ENCODE results near the gene PLXDC2.

PLXDC2 gene

GRCh38 chr10:20234579-20234978, 418.3 kb downstream of the PLXDC2 start:
- no peak for DNase-seq

DNA sequence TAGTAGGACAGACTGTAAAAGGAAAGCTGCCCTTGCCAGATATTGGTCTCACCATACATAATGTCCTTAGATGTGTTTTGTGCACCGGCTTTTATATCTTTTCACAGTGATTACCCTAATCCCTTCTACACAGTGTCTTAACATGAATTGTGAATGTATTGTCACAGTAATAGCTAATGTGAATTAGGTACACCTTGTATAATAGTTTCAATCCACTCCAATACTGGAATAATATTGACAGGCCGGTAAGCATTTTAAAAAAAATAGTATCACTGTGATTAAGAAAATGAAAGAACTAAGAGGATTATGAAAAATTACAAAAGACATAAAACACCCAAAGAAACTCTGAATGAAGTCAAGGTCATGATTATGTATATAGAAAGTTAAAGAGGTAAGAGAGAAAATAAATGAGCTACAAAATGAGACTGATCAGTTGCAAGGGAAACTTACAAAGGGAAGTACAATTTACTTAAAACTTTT, 420.9 kb downstream of the PLXDC2 start:
- DNase-seq, result no peak

DNA sequence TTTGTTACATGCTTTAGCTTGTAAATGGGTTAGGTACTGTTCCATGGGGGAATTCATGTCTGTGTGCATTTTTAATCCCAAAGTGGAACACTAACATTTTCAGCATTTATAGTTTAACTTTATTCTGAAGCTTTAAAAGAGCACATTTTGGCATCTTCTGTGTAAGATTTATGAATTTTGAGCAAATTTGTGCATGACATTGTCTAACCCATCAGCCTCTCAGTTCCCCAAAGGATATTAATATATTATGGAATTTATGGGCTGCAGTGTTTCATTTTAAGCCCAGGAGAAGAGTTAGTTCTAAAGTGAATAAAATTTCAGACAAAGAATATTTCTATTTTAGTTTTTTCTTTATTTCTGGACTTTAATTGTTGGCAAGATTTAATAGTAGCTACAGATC, 421.4 kb downstream of the PLXDC2 start:
- no peak for DNase-seq

DNA sequence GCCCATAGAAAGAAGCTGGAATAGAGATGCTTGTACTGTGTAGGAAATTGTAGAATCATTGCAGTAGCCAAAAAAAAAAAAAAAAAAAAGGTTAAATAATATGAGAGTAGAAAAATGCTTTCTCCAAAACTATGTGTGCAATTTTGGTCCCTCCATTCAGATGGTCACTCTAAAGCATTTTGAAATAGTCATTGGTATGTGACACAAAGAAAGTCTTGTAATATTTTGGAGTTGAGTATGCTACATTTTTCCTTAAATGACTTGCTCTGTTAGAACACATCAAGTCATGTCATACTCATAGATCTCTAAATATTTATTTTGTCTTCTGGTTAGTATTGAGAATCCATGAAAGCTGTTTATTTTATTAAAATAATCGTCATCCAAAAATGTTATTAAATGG, 424.4 kb downstream of the PLXDC2 start:
- DNase-seq, result no peak

GRCh38 chr10:20247454-20247853, 431.2 kb downstream of the PLXDC2 start:
- DNase-seq, result no peak

- no peak for DNase-seq
These were observed 431.9 kb downstream of the PLXDC2 start for GRCh38 chr10:20247891-20248708.

DNA sequence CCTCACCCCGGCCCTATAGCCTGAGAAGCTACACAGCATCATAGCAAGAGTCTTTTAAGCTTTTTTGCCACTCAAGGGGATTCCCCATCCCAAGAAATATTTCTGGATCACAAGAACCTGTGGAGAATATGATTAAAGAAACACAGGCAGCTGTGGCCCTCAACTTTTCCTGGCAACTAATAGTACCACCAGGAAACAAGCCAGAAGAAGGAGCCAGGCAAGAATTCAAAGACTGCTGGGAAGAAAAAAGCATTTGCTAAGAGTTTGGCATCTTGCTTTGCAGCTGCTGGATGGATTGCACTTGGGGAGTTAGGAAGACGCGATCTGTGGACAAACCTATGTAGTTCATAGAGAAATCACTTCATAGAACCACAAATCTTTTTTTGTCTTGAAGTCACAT, 437.8 kb downstream of the PLXDC2 start:
- DNase-seq, result no peak

- DNase-seq, result no peak
These were observed 438.3 kb downstream of the PLXDC2 start for GRCh38 chr10:20254497-20254896.

GRCh38 chr10:20256969-20257368, 440.7 kb downstream of the PLXDC2 start:
- no peak for DNase-seq

DNA sequence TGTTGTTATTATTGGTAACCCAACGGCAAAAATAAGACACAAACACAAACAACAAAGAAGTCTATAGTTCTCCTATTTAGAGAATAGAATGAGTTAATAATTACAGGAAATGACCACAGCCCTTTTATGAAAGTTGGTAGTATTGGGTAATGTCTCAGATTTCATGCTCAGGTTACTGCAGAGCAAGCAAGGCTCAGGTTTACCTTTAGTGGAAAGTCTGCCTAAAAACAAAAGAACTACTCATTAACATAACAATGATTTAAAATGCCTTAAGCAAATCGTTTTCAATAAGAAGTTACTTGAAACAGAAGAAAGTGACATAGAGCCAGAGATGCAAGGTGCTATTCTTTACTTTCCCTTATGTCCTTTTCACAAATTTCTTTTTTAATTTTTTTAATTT, 441.2 kb downstream of the PLXDC2 start:
- DNase-seq, result peak; percentile 2

DNA sequence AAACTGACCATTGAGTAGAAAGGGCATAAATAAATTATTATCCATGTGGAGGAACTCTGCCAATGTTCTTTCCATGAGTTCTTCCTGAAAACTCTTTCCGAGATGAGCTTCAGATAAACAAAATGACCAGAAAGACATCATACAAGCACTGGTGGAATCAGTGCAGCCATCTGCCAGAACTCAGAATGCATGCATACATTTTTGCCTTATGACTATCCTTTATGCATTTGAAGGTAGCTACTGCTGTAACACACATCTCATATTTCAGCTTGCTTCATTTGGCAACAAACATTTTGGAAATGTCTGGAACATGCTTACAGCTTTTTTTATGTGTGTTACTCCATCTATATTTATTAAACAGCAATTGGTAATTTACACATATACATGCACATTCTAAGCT, 448.9 kb downstream of the PLXDC2 start:
- no peak for DNase-seq

- DNase-seq, result no peak
These were observed 451.5 kb downstream of the PLXDC2 start for GRCh38 chr10:20267734-20268133.

- DNase-seq, result no peak
These were observed 455.3 kb downstream of the PLXDC2 start for GRCh38 chr10:20271490-20271889.

GRCh38 chr10:20272608-20273007, 456.4 kb downstream of the PLXDC2 start:
- no peak for DNase-seq

DNA sequence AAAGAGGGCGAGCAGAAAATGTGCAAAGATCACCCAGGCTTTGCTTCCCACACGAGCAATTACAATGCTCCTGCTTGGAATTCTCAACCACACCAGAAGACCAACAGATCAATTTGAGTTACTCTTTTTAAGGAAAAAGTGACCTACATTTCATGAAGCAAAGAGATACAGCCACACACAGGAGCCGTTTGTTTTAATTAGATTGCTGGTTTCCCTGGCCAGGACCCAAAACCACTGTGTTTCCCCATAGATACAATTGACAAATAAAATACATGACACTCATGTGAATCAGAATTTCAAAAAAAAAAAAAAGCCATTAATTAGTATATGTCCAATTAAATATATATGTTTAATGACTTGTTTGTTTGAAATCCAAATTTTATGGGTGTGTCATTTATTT, 458.3 kb downstream of the PLXDC2 start:
- no peak for DNase-seq

DNA sequence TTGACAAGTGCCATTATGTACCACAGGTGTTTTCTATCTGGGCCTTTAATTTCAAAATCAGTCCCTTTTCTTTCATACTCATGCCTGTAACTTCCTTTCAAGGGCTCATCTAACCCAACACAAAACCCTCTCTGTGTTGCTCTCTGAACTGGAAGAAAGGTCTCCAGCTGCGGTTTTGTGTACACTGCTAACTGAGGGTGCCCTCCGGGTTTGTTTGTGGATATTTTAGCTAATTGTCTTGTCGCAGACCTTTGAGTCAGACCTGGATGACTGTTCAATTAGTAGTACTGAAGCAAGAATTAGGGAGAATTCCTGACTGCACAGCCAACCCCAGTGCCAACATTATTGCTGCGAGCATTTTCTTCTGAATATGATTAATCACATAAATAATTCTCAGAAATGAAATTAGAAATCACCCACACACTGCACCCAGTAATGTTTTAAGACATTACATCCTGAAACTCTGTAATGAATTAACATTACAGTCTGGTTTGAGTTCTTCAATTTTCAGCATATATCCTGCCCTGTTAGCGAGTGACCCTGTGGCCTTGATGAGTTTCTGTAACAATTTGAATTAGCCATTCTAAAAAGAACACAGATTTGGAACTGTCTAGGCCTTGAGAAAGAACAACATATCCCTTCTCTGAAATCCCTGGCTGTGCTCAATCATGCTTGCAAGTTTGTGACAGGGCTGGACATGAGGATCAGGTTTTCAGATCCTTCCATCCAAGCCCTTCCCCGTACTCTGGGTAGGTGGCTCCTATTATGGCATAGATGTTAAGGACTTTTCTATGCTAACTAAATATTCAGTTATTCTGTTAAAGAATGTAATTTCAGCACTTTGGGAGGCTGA, 460.1 kb downstream of the PLXDC2 start:
- DNase-seq, result peak; percentile 41

DNA sequence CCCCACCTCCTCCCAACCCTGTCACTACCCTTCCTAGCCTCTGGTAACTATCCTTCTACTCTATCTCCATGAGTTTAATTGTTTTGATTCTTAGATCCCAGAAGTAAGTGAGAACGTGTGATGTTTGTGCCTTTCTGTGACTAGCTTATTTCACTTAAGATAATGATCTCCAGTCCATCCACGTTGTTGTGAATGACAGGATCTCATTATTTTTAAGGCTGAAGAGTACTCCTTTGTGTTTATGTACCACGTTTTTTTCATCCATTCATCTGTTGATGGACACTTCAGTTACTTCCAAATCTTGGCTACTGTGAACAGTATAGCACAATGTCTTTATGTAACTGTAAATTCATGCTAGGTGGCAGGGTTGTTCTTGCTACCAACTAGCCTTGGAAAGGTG, 461.6 kb downstream of the PLXDC2 start:
- no peak for DNase-seq

GRCh38 chr10:20281579-20281978, 465.3 kb downstream of the PLXDC2 start:
- DNase-seq, result no peak

GRCh38 chr10:20287586-20287985, 471.4 kb downstream of the PLXDC2 start:
- no peak for DNase-seq

DNA sequence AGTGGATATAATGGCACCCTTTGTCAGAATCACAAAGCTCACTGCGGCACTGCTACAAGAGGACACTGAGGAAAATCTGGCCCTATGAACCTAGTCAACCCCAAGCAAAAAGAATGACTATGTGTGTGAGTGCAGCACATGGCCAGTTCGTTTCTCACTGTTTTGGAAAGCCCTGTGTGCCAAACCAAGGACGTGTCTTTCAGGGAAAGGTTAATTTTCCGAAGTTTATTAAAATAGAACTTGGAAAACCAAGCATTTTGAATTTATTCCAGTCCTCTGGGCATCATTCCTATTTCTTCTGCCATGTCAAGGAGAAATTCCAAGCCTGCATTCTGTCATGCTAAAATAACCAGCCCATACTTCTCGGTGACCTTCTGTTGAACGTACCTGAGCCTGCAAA, 471.8 kb downstream of the PLXDC2 start:
- no peak for DNase-seq

GRCh38 chr10:20289070-20289828, 473.0 kb downstream of the PLXDC2 start:
- no peak for DNase-seq

GRCh38 chr10:20298417-20298816, 482.2 kb downstream of the PLXDC2 start:
- no peak for DNase-seq

DNA sequence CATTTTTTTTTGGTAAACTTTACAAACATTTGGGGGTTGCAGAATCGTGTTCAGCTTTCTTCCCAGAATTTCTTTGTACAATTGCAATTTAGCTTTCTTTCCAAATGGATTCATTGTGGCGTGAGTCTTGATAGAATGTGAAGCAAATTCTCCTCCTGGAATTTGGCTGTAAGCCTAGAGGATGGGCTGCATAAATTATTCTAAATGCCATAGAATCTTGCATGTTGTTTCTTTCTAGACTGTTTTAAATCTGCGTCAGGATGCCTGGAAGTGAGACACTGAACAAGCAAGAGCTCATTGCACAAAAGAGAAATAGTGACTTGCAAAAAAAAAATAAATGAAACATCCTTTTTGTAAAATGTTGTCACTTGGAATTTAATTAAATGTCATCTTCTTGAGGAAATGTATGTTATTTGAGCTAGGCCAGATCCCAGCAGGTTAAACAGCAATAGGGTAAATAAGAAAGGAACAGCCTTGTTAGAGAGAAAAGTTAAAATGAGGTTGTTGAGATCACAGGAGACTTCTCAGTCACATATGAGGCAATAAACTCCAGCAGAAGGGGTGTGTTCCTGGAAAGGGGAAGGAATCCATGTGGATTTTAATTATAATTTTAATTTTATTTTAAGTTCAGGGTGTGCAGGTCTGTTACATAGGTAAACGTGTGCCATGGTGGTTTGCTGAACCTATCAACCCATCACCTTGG, 483.0 kb downstream of the PLXDC2 start:
- no peak for DNase-seq
